ENCODE measurements around the gene ATP1A4. TPM values are rescaled to one million over a fixed set of nuclear protein-coding genes. Genes with fewer than 3 reads are reported as not detected.

The ATP1A4 gene
- total and polyA plus RNA-seq, 2 of the 8 experiments (the other 6 are each of a cell fraction or from before 2014, with no cell fraction given): 0.48 to 0.61 TPM

DNA sequence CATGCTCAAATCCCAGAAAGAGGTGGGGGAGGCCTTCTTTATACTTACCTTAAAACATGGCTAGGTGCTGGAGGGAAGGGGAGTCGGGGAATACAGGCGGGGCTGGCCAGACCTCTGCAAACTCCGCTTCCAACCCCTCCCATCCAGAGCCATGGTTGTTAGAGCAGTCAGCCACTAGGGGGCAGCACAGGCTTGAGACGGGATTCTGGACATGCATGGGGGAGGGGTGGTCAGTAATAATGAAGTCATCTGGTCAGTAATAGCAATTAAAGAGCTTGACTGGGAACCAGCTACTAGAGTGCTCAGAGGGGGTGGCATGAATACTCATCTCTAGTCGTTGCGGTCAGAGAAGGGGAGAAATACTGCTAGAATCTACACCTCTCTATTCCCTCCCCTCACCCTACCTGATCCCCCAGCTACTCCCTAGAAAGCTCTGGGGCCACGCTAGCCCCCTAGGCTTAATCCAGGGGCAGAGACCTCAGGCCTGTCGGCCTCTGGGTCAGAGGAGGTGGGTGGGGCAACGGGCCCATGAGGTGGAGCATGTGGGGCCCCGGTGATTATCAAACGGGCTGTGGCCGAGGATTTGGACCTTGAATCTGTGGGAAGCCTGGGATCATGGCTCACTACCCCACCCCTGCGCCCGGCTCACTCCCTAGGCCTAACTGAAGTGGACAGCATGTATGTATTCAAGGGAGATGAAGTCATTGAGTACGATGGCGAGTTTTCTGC, 41.9 kb downstream of the ATP1A4 start:
- H3K18ac ChIP-seq (ENCODE audit: extremely low read depth, low read length): peak overlapping the region; percentile 64
- peaks cover 0 to 9% of the 10 kb centered on the region in 2 experiments for H4K20me1 ChIP-seq (replicated peaks in 1 of 2; ENCODE audit: control insufficient read depth in 1 of 2, insufficient read depth in 2 of 2, low read length in 2 of 2)
- peak overlapping the region; percentile 52 for H2AFZ ChIP-seq (ENCODE audit: low read length)
- ChIA-PET CTCF (ENCODE audit: partially characterized antibody) (interaction anchor here (0.6 to 8.6 kb wide), 52 partner anchors 11 to 204 kb away, joined by 3 to 195 read pairs (median 4); partner anchors contain the start of genes ATP1A2, PEA15 and PEX19), POLR2A (ENCODE audit: partially characterized antibody) (interaction anchor here (0.6 to 5.9 kb wide), 15 partner anchors 9 to 110 kb away, joined by 3 to 61 read pairs (median 3); partner anchors contain the start of genes ATP1A2, PEA15 and PEX19)
- H3K4me3 ChIP-seq (ENCODE audit: extremely low read depth in 1 of 4, insufficient read depth in 2 of 4, low read depth in 3 of 4, low read length in 4 of 4): 0 out of 8 replicates have a peak overlapping the region, but pooled peaks of 1 of the 4 experiments have one; percentile 12
- H3K23ac ChIP-seq (ENCODE audit: insufficient read length): no peak overlapping the region
- H3K36me3 ChIP-seq (ENCODE audit: control insufficient read depth in 2 of 4, insufficient read depth in 4 of 4, low read length in 3 of 4): no peaks in the 10 kb centered on the region; a peak in 1 of 8 replicates
- H3K9ac ChIP-seq (replicated peaks in 1 of 4; ENCODE audit: extremely low read depth in 1 of 4, low read depth in 3 of 4, low read length in 3 of 4): peak overlapping the region in 2 of 4 experiments; percentile 27 to 33; a peak in 1 of 7 replicates
- no peak overlapping the region for H3K14ac ChIP-seq (ENCODE audit: insufficient read length)
- H3K4me1 ChIP-seq (replicated peaks in 1 of 4; ENCODE audit: control insufficient read depth in 3 of 4, insufficient read depth in 4 of 4, low read length in 3 of 4): peaks cover 3 to 26% (median 8%) of the 10 kb centered on the region in 4 experiments; a peak in 6 of 7 replicates
- peaks cover 4% of the 10 kb centered on the region; the same call in 1 of the 2 replicates for H3K79me1 ChIP-seq (ENCODE audit: low read depth, low read length)
- H3K27ac ChIP-seq (ENCODE audit: low read depth, low read length): no peak overlapping the region
- peak overlapping the region in 1 of 2 experiments; percentile 39; a peak in 2 of 4 replicates for H3K4me2 ChIP-seq (ENCODE audit: insufficient read depth in 1 of 2, low read depth in 2 of 2, low read length in 2 of 2)
- no peaks in the 10 kb centered on the region; a peak in 1 of 7 replicates for H3K27me3 ChIP-seq (replicated peaks in 1 of 4; ENCODE audit: control insufficient read depth in 3 of 4, extremely low read depth in 1 of 4, insufficient read depth in 3 of 4, low read length in 3 of 4)
- peak overlapping the region; percentile 39; the same call in 1 of the 2 replicates for H4K8ac ChIP-seq (ENCODE audit: extremely low read depth, insufficient read depth, low read length)
- H2BK12ac ChIP-seq (ENCODE audit: low read depth, low read length): peak overlapping the region; percentile 100
- H2BK20ac ChIP-seq (ENCODE audit: low read length): peak overlapping the region; percentile 98
- no peaks in the 10 kb centered on the region for H3K79me2 ChIP-seq (ENCODE audit: control insufficient read depth in 1 of 2, insufficient read depth in 2 of 2, low read length in 2 of 2)
- peak overlapping the region; percentile 100 for H2AK5ac ChIP-seq (ENCODE audit: low read depth, low read length)
- H3K9me3 ChIP-seq (ENCODE audit: insufficient read depth in 2 of 2, low read depth in 1 of 2, low read length in 1 of 2): no peaks in the 10 kb centered on the region
- H2BK120ac ChIP-seq (replicated peaks; ENCODE audit: low read depth, low read length): peak overlapping the region; percentile 93
- peak; percentile 87 for FAIRE-seq
- WGBS, 2 experiments (ENCODE audit: extremely low coverage in 1 of 2, insufficient coverage in 1 of 2, insufficient read length in 1 of 2, insufficient replicate concordance in 2 of 2, low coverage in 1 of 2, low lambda C conversion rate in 2 of 2, missing lambda C conversion rate in 1 of 2): 46% methylated on average over 16 of the region's 16 CpGs; no CpG with 5 or more reads in 1 of the 2 experiments
- peak overlapping the region; percentile 97 for H2BK5ac ChIP-seq (ENCODE audit: low read depth, low read length)
- peak overlapping the region; percentile 71 for H3K4ac ChIP-seq (replicated peaks; ENCODE audit: insufficient read length, low read depth, low read length)
- H4K5ac ChIP-seq (ENCODE audit: insufficient read length, low read depth, low read length): no peak overlapping the region
- peak; percentile 84 to 98 for DNase-seq (ENCODE audit: low read depth in 1 of 2, low spot score in 2 of 2)
- H2BK15ac ChIP-seq (ENCODE audit: low read length): peak overlapping the region; percentile 100; the same call in 1 of the 2 replicates
- peaks cover 10% of the 10 kb centered on the region for H3K23me2 ChIP-seq (ENCODE audit: low read depth, low read length)
- H4K91ac ChIP-seq (replicated peaks; ENCODE audit: insufficient read length, low read length): peak overlapping the region; percentile 99
- H3K56ac ChIP-seq (replicated peaks; ENCODE audit: insufficient read length, low read depth, low read length): peak overlapping the region; percentile 90
- TF ChIP-seq CBX8 (IDR thresholded peaks at IDR 0.05; ENCODE audit: borderline replicate concordance, low read depth, low read length) (no peak), RFX5 (IDR thresholded peaks at IDR 0.05; ENCODE audit: borderline replicate concordance, low read depth, low read length) (no peak), TAF7 (optimal IDR thresholded peaks at IDR 0.05; ENCODE audit: borderline replicate concordance, low read depth, low read length) (no peak), NRF1 (IDR thresholded peaks at IDR 0.05; ENCODE audit: low read depth, low read length) (no peak), POLR2A (IDR thresholded peaks at IDR 0.05; ENCODE audit: control extremely low read depth in 1 of 2, low read depth in 2 of 2, low read length in 2 of 2) (no peak), RAD21 (IDR thresholded peaks at IDR 0.05 in 1 of 2, conservative IDR thresholded peaks at IDR 0.05 in 1 of 2; ENCODE audit: low read depth in 2 of 2, low read length in 2 of 2) (peak; percentile 95 to 96), KDM1A (IDR thresholded peaks at IDR 0.05; ENCODE audit: borderline replicate concordance, low read length) (no peak)
- TF ChIP-seq, protein P1, sequence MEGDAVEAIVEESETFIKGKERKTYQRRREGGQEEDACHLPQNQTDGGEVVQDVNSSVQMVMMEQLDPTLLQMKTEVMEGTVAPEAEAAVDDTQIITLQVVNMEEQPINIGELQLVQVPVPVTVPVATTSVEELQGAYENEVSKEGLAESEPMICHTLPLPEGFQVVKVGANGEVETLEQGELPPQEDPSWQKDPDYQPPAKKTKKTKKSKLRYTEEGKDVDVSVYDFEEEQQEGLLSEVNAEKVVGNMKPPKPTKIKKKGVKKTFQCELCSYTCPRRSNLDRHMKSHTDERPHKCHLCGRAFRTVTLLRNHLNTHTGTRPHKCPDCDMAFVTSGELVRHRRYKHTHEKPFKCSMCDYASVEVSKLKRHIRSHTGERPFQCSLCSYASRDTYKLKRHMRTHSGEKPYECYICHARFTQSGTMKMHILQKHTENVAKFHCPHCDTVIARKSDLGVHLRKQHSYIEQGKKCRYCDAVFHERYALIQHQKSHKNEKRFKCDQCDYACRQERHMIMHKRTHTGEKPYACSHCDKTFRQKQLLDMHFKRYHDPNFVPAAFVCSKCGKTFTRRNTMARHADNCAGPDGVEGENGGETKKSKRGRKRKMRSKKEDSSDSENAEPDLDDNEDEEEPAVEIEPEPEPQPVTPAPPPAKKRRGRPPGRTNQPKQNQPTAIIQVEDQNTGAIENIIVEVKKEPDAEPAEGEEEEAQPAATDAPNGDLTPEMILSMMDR (IDR thresholded peaks at IDR 0.05; ENCODE audit: control extremely low read depth in 1 of 3, insufficient read depth in 1 of 3, low read depth in 1 of 3, low read length in 3 of 3): peak; percentile 94 to 95 (median 94)
